Renal pelvis (tissue), 4 donors: ENCODE data around the gene SDCCAG8. TPM values are rescaled to one million over a fixed set of nuclear protein-coding genes. Genes with fewer than 3 reads are reported as not detected.

Experiments
- DNase-seq: peaks from one replicate; pipeline ENCODE4 v3.0.0-alpha.2; 2013
- polyA plus RNA-seq, 3 donors: library from polyadenylated mRNA; unstranded; fragments of 120-200 nt; gene quantifications; one replicate each; pipeline ENCODE4 v1.2.1, GENCODE V29; 2013; ENCODE audit not compliant: insufficient read length in 3 of 3

The SDCCAG8 gene
- polyA plus RNA-seq, 3 donors = 30.2 to 52.0 (median 47.2) TPM

- no peak for DNase-seq
Measured at GRCh38 chr1:243543501-243543900, 287.7 kb downstream of the SDCCAG8 start.

DNA sequence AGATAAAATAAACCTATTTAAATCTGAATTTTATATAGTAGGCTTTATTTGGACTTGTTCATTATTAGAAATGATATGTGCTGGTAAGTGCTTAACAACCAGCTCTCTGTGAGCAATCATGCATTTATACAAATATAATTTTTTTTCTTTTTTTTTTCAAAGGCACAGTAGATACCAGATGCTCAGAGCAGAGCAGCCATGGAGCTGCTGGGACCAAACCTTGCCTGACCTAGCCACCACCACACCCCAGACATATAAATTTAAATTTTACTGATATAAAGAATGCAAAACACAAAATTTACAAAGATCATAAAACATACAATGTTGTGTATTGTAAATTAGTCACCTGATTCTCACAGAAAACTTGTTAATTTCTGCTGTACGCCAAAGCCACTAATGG, 290.6 kb downstream of the SDCCAG8 start:
- DNase-seq = no peak

DNA sequence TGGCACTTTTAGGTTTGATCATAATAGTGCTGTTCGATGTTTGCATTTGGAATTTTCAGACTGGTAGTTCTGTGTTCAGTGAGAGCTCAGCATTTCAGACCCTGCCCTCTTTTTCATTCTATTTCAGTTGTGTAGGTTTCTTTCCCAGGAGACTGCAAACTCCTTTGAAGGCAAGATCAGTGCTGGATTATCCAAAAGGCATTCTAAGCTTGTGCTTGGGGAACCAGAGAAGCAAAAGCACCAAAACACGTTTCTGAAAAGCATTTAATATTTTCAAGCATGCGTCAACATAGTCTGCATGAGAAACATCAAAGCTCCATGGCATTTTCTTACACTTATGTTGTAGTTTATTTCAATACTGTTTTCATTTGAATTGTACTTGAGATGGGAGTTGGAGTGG, 292.1 kb downstream of the SDCCAG8 start:
- DNase-seq = no peak

GRCh38 chr1:243548516-243548915, 292.7 kb downstream of the SDCCAG8 start:
- no peak for DNase-seq

DNA sequence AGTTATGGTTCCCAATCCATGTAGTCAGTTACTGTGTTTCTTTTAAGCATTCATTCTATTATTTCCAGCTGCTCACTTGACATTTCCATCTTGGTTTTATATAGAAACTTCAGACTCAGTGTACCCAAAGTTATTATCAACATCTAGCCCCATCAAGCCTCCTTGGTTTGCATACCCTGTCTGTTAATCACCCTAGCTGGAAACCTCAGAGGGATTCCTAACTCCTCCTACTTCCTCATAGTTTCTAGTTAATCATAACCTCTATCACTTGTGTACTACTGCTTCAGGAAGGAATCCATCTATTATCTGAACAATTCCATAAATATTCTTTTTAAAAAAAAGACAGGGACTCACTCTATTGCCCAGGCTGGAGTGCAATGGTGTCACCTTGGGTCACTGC, 293.3 kb downstream of the SDCCAG8 start:
- DNase-seq = no peak

Other genes with a start within 250 kb of the SDCCAG8 start
- 10 to 100 TPM; 53.9 to 57.8 (median 54.4) TPM for gene CEP170, start 760 bp upstream of the SDCCAG8 start, polyA plus RNA-seq